ENCODE results near the gene MYRF. TPM values are rescaled to one million over a fixed set of nuclear protein-coding genes. Genes with fewer than 3 reads are reported as not detected.
A peak's percentile ranks its signal among the peaks of the same experiment; 100 is the strongest.

The MYRF gene
- total and polyA plus RNA-seq, 9 of the 15 experiments (the other 6 are each of a cell fraction or from before 2014, with no cell fraction given), result 2.3 to 25.8 (median 7.1) TPM

DNA sequence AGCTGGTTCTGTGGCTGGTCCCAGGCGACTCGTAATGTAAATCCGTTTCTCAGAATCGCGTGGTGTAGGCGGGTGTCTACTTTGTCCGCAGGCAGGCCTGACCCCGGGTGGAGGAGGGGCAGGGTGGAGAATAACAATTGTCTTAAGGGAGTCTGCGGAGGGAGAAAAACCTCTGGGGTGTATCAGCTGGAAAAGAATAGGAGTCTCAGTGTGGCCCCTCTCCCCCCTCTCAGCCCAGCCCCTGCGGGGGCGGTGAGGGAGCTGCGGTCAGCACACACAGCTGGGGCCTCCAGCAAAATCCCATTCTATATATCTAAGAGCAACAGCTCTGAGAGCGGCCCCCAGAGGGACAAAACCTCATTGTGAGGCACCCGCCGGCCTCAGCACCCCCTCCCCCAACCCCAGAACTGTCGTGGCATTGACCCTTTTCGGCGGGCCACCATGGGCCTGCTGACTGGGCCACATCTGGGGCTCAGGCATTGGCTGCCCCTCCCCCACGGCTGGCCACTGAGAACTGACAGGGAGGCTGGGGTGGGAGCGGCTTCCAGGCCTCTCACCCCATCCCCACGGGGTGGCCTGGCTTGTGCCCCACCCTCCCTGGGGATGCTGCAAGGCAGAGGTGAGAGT lies 2.7 kb upstream of the MYRF start (continued):
- TF ChIP-seq ZNF354B (CRISPR knock-in tag; IDR thresholded peaks at IDR 0.05), result no peak
- no peak for TF ChIP-seq DDX20 (tag; IDR thresholded peaks at IDR 0.05; ENCODE audit: low read depth)
- TF ChIP-seq E2F3 (CRISPR knock-in tag; IDR thresholded peaks at IDR 0.05), result no peak
- no peak for TF ChIP-seq GABPB1 (CRISPR knock-in tag; IDR thresholded peaks at IDR 0.05)
- peak in 1 of 2 experiments; percentile 60; a peak in 1 of 4 replicates for TF ChIP-seq TRIM24 (IDR thresholded peaks at IDR 0.05)
- no peak for TF ChIP-seq ZNF561 (CRISPR knock-in tag; conservative IDR thresholded peaks at IDR 0.05)
- TF ChIP-seq, protein P1, sequence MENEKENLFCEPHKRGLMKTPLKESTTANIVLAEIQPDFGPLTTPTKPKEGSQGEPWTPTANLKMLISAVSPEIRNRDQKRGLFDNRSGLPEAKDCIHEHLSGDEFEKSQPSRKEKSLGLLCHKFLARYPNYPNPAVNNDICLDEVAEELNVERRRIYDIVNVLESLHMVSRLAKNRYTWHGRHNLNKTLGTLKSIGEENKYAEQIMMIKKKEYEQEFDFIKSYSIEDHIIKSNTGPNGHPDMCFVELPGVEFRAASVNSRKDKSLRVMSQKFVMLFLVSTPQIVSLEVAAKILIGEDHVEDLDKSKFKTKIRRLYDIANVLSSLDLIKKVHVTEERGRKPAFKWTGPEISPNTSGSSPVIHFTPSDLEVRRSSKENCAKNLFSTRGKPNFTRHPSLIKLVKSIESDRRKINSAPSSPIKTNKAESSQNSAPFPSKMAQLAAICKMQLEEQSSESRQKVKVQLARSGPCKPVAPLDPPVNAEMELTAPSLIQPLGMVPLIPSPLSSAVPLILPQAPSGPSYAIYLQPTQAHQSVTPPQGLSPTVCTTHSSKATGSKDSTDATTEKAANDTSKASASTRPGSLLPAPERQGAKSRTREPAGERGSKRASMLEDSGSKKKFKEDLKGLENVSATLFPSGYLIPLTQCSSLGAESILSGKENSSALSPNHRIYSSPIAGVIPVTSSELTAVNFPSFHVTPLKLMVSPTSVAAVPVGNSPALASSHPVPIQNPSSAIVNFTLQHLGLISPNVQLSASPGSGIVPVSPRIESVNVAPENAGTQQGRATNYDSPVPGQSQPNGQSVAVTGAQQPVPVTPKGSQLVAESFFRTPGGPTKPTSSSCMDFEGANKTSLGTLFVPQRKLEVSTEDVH (IDR thresholded peaks at IDR 0.05; ENCODE audit: low read depth, partially characterized antibody), result no peak
- TF ChIP-seq, protein P2, sequence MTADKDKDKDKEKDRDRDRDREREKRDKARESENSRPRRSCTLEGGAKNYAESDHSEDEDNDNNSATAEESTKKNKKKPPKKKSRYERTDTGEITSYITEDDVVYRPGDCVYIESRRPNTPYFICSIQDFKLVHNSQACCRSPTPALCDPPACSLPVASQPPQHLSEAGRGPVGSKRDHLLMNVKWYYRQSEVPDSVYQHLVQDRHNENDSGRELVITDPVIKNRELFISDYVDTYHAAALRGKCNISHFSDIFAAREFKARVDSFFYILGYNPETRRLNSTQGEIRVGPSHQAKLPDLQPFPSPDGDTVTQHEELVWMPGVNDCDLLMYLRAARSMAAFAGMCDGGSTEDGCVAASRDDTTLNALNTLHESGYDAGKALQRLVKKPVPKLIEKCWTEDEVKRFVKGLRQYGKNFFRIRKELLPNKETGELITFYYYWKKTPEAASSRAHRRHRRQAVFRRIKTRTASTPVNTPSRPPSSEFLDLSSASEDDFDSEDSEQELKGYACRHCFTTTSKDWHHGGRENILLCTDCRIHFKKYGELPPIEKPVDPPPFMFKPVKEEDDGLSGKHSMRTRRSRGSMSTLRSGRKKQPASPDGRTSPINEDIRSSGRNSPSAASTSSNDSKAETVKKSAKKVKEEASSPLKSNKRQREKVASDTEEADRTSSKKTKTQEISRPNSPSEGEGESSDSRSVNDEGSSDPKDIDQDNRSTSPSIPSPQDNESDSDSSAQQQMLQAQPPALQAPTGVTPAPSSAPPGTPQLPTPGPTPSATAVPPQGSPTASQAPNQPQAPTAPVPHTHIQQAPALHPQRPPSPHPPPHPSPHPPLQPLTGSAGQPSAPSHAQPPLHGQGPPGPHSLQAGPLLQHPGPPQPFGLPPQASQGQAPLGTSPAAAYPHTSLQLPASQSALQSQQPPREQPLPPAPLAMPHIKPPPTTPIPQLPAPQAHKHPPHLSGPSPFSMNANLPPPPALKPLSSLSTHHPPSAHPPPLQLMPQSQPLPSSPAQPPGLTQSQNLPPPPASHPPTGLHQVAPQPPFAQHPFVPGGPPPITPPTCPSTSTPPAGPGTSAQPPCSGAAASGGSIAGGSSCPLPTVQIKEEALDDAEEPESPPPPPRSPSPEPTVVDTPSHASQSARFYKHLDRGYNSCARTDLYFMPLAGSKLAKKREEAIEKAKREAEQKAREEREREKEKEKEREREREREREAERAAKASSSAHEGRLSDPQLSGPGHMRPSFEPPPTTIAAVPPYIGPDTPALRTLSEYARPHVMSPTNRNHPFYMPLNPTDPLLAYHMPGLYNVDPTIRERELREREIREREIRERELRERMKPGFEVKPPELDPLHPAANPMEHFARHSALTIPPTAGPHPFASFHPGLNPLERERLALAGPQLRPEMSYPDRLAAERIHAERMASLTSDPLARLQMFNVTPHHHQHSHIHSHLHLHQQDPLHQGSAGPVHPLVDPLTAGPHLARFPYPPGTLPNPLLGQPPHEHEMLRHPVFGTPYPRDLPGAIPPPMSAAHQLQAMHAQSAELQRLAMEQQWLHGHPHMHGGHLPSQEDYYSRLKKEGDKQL (CRISPR knock-in tag; IDR thresholded peaks at IDR 0.05; ENCODE audit: borderline replicate concordance), result no peak
- no peak for TF ChIP-seq EWSR1 (IDR thresholded peaks at IDR 0.05; ENCODE audit: borderline replicate concordance, low read depth, partially characterized antibody)
- peak; percentile 19 for TF ChIP-seq HNRNPLL (IDR thresholded peaks at IDR 0.05; ENCODE audit: low read depth, low read length, poor library complexity, severe bottlenecking)
- TF ChIP-seq KDM5B (IDR thresholded peaks at IDR 0.05; ENCODE audit: insufficient replicate concordance, low read depth, low read length), result no peak
- TF ChIP-seq PCBP1 (IDR thresholded peaks at IDR 0.05; ENCODE audit: low read depth, low read length, poor library complexity, severe bottlenecking), result peak; percentile 32
- TF ChIP-seq DMBX1 (CRISPR knock-in tag; IDR thresholded peaks at IDR 0.05; ENCODE audit: borderline replicate concordance), result peak; percentile 22; the same call in 1 of the 2 replicates
- TF ChIP-seq RNF2 (IDR thresholded peaks at IDR 0.05), result peak; percentile 81
- TF ChIP-seq ZNF57 (CRISPR knock-in tag; IDR thresholded peaks at IDR 0.05), result no peak
- TF ChIP-seq PHF21A (IDR thresholded peaks at IDR 0.05; ENCODE audit: borderline replicate concordance, low read depth), result peak; percentile 62; the same call in 1 of the 2 replicates
- no peak for TF ChIP-seq ASH1L (IDR thresholded peaks at IDR 0.05; ENCODE audit: borderline replicate concordance, low read depth, partially characterized antibody)

All from K562 (cell line).